Neural crest cell (in vitro differentiated cells): ENCODE results near the gene DNAAF1. TPM values are rescaled to one million over a fixed set of nuclear protein-coding genes. Genes with fewer than 3 reads are reported as not detected.

Experiments used
- DNase-seq: peaks from one replicate; pipeline ENCODE4 v3.0.0; 2021; ENCODE audit warnings: low read depth, mixed read lengths, low spot score
- H3K27ac Mint-ChIP-seq: one replicate; pipeline ENCODE4 v1.8.0; 2021; ENCODE audit warnings: mild to moderate bottlenecking, mixed read lengths; ENCODE audit not compliant: unreplicated experiment
- H3K27me3 Mint-ChIP-seq: 2 replicates; pipeline ENCODE4 v1.8.0; 2021; ENCODE audit warnings: low read depth, mild to moderate bottlenecking, mixed read lengths
- H3K36me3 Mint-ChIP-seq: 2 replicates; pipeline ENCODE4 v1.8.0; 2021; ENCODE audit warnings: low read depth, mild to moderate bottlenecking, mixed read lengths
- H3K4me1 Mint-ChIP-seq: 2 replicates; pipeline ENCODE4 v1.8.0; 2021; ENCODE audit warnings: mixed read lengths
- H3K4me3 Mint-ChIP-seq: one replicate; pipeline ENCODE4 v1.8.0; 2021; ENCODE audit warnings: mild to moderate bottlenecking, mixed read lengths
- H3K9me3 Mint-ChIP-seq: 2 replicates; pipeline ENCODE4 v1.8.0; 2021; ENCODE audit warnings: mixed read lengths
- CTCF ChIP-seq: fragments of 200-600 bp; sonication (generic); conservative IDR thresholded peaks from 2 replicates; pipeline ENCODE4 v1.5.0; 2021; ENCODE audit warnings: antibody characterized with exemption, mild to moderate bottlenecking
- total RNA-seq: library from RNA; stranded (reverse); gene quantifications from 2 replicates; pipeline ENCODE4 v1.2.1, GENCODE V29; 2021

Gene DNAAF1
- total RNA-seq, 1 donor from 2014 or later = 0.35 TPM

GRCh38 chr16:84119368-84119767 is 25.7 kb upstream of the DNAAF1 start:
- TF ChIP-seq CTCF = no peak
- Mint-ChIP-seq H3K4me3 (peak overlapping the region; percentile 84), H3K9me3 (no peaks in the 10 kb centered on the region), H3K27me3 (no peaks in the 10 kb centered on the region), H3K27ac (peak overlapping the region; percentile 19), H3K36me3 (peaks cover 7% of the 10 kb centered on the region), H3K4me1 (peaks cover 25% of the 10 kb centered on the region)
- no peak for DNase-seq

- H3K4me1 Mint-ChIP-seq = peaks cover 24% of the 10 kb centered on the region
- H3K27me3 Mint-ChIP-seq = no peaks in the 10 kb centered on the region
- peak overlapping the region; percentile 46 for H3K4me3 Mint-ChIP-seq
- peaks cover 7% of the 10 kb centered on the region for H3K36me3 Mint-ChIP-seq
- H3K9me3 Mint-ChIP-seq = no peaks in the 10 kb centered on the region
- no peak overlapping the region for H3K27ac Mint-ChIP-seq
- TF ChIP-seq CTCF = no peak
- no peak for DNase-seq
These were observed 25.1 kb upstream of the DNAAF1 start for GRCh38 chr16:84120023-84120422.

- no peaks in the 10 kb centered on the region for H3K27me3 Mint-ChIP-seq
- no peak overlapping the region for H3K27ac Mint-ChIP-seq
- TF ChIP-seq CTCF = no peak
- no peak for DNase-seq
- H3K4me3 Mint-ChIP-seq = peak overlapping the region; percentile 31
- peaks cover 11% of the 10 kb centered on the region for H3K36me3 Mint-ChIP-seq
- no peaks in the 10 kb centered on the region for H3K9me3 Mint-ChIP-seq
- peaks cover 14% of the 10 kb centered on the region for H3K4me1 Mint-ChIP-seq
These were observed 24.1 kb upstream of the DNAAF1 start for GRCh38 chr16:84121007-84121406.

GRCh38 chr16:84124257-84125073 is 20.6 kb upstream of the DNAAF1 start:
- Mint-ChIP-seq H3K27me3 (no peaks in the 10 kb centered on the region), H3K27ac (no peak overlapping the region), H3K4me3 (no peak overlapping the region), H3K4me1 (no peaks in the 10 kb centered on the region), H3K36me3 (peaks cover 19% of the 10 kb centered on the region), H3K9me3 (no peaks in the 10 kb centered on the region)
- no peak for DNase-seq
- TF ChIP-seq CTCF = no peak

GRCh38 chr16:84131117-84131516 is 14.0 kb upstream of the DNAAF1 start:
- no peaks in the 10 kb centered on the region for H3K27me3 Mint-ChIP-seq

More at GRCh38 chr16:84131117-84131516, 14.0 kb upstream of the DNAAF1 start:
- Mint-ChIP-seq H3K4me3 (no peak overlapping the region), H3K9me3 (no peaks in the 10 kb centered on the region), H3K36me3 (peaks cover 11% of the 10 kb centered on the region), H3K27ac (no peak overlapping the region), H3K4me1 (peaks cover 12% of the 10 kb centered on the region)
- no peak for DNase-seq
- TF ChIP-seq CTCF = no peak
